GM12878 (cell line): Measurements from ENCODE around the gene SORL1. TPM values are rescaled to one million over a fixed set of nuclear protein-coding genes. Genes with fewer than 3 reads are reported as not detected.
A peak's percentile ranks its signal among the peaks of the same experiment; 100 is the strongest.

Experiments used
- ATAC-seq: fragments of 200-7000 bp; cut with Tn5 transposase; 3 replicates; pipeline ENCODE4 v1.9.1; 2020; ENCODE audit warnings: mild to moderate bottlenecking, moderate library complexity
- BruUV-seq: library from RNA; stranded (reverse); fragments of 400-500 nt; replicated peaks from 2 replicates; lab custom pipeline; 2021; lab: Mats Ljungman, UMichigan
- CTCF ChIA-PET: fragments of 300-600 bp; sonication (Branson Sonifier 250); formaldehyde crosslinking; extraction: SDS; loops from one replicate; lab custom pipeline; 2021; ENCODE audit warnings: inconsistent platforms; lab: Yijun Ruan, JAX
- POLR2A ChIA-PET: fragments of 350-600 bp; formaldehyde crosslinking; extraction: SDS; loops from one replicate; lab custom pipeline; 2021; ENCODE audit warnings: inconsistent platforms; lab: Charles Lee
- RAD21 ChIA-PET: fragments of 300-600 bp; sonication (Branson Sonifier 250); formaldehyde crosslinking; loops from one replicate; lab custom pipeline; 2023; ENCODE audit warnings: antibody characterized with exemption; ENCODE audit not compliant: unreplicated experiment; lab: Charles Lee
- SMC1A ChIA-PET: fragments of 300-600 bp; sonication (Branson Sonifier 250); formaldehyde crosslinking; loops from one replicate; lab custom pipeline; 2023; ENCODE audit not compliant: unreplicated experiment, uncharacterized antibody; lab: Charles Lee
- DNase-seq: peaks from one replicate; pipeline ENCODE4 v3.0.0-alpha.2; 2011; ENCODE audit warnings: low read depth, low spot score
- FAIRE-seq: peaks from 3 replicates; lab custom pipeline; 2011; peaks lifted over from hg19 to GRCh38; lab: Jason Lieb, UNC
- H2AFZ ChIP-seq: 2 replicates; pipeline ENCODE4 v1.6.0; 2011; ENCODE audit warnings: low read depth, low read length, control low read depth; ENCODE audit not compliant: control insufficient read depth
- H3K27ac ChIP-seq: 2 replicates; pipeline ENCODE4 v1.5.1; 2011; ENCODE audit warnings: control low read depth; ENCODE audit not compliant: control insufficient read depth, insufficient read depth
- H3K27me3 ChIP-seq, 2 experiments: replicated peaks in 1 of 2; 2 replicates each; pipeline versions ENCODE4 v1.6.0 to v1.6.1; 2011; ENCODE audit warnings: low read length in 1 of 2; ENCODE audit not compliant: control insufficient read depth in 2 of 2, insufficient read depth in 2 of 2
- H3K36me3 ChIP-seq, 2 experiments: 2 replicates each; pipeline ENCODE4 v1.5.1; 2011; ENCODE audit warnings: low read length in 1 of 2; ENCODE audit not compliant: control insufficient read depth in 2 of 2, insufficient read depth in 2 of 2
- H3K4me1 ChIP-seq: 2 replicates; pipeline ENCODE4 v1.6.1; 2011; ENCODE audit warnings: mild to moderate bottlenecking, low read length, moderate library complexity, mixed read lengths; ENCODE audit not compliant: control insufficient read depth, insufficient read depth
- H3K4me2 ChIP-seq: 2 replicates; pipeline ENCODE4 v1.6.0; 2011; ENCODE audit warnings: control low read depth; ENCODE audit not compliant: control insufficient read depth, insufficient read depth
- H3K4me3 ChIP-seq: fragments of 200-600 bp; sonication (generic); 2 replicates; pipeline ENCODE4 v1.5.1; 2016
- H3K79me2 ChIP-seq: 2 replicates; pipeline ENCODE4 v1.6.0; 2011; ENCODE audit warnings: low read length; ENCODE audit not compliant: control insufficient read depth, insufficient read depth
- H3K9ac ChIP-seq: 2 replicates; pipeline ENCODE4 v1.8.0; 2011; ENCODE audit warnings: low read length, control low read depth, mixed read lengths; ENCODE audit not compliant: control insufficient read depth, insufficient read depth
- H3K9me3 ChIP-seq: replicated peaks from 3 replicates; pipeline ENCODE4 v1.5.1; 2011; ENCODE audit warnings: mild to moderate bottlenecking, low read length; ENCODE audit not compliant: control insufficient read depth, insufficient read depth
- H4K20me1 ChIP-seq: 2 replicates; pipeline ENCODE4 v1.6.0; 2011; ENCODE audit not compliant: control insufficient read depth, insufficient read depth
- ATF3 ChIP-seq: IDR thresholded peaks from 2 replicates; pipeline ENCODE4 v1.6.1; 2011; ENCODE audit warnings: low read depth, mild to moderate bottlenecking, low read length, moderate library complexity, borderline replicate concordance; ENCODE audit errors: extremely low read depth
- BACH1 ChIP-seq: fragments of 450-650 bp; IDR thresholded peaks from 2 replicates; pipeline ENCODE4 v1.6.1; 2017; ENCODE audit warnings: mild to moderate bottlenecking, borderline replicate concordance
- BCL3 ChIP-seq: IDR thresholded peaks from 2 replicates; pipeline ENCODE4 v1.6.1; 2011; ENCODE audit warnings: borderline replicate concordance, low read depth, mild to moderate bottlenecking, moderate library complexity, low read length; ENCODE audit not compliant: insufficient read depth, poor library complexity, severe bottlenecking
- CBFB ChIP-seq: IDR thresholded peaks from 2 replicates; pipeline ENCODE4 v1.6.1; 2016; ENCODE audit warnings: antibody characterized with exemption, low read depth
- CHD1 ChIP-seq: IDR thresholded peaks from 2 replicates; pipeline ENCODE4 v1.6.1; 2012; ENCODE audit warnings: low read depth, low read length, improper control_type of control experiment
- CREM ChIP-seq: IDR thresholded peaks from 2 replicates; pipeline ENCODE4 v1.6.1; 2014; ENCODE audit warnings: antibody characterized with exemption, low read depth
- ETV6 ChIP-seq, 2 experiments: fragments of 450-650 bp in 1 of 2; IDR thresholded peaks in 1 of 2; conservative IDR thresholded peaks in 1 of 2; 2 replicates each; pipeline ENCODE4 v1.6.1; 2014; ENCODE audit warnings: antibody characterized with exemption in 1 of 2, borderline replicate concordance in 1 of 2, low read depth in 1 of 2, mild to moderate bottlenecking in 1 of 2, moderate library complexity in 1 of 2
- MLLT1 ChIP-seq: fragments of 450-650 bp; IDR thresholded peaks from 2 replicates; pipeline ENCODE4 v1.6.1; 2016; ENCODE audit warnings: mild to moderate bottlenecking
- SIX5 ChIP-seq: IDR thresholded peaks from 2 replicates; pipeline ENCODE4 v1.6.1; 2011; ENCODE audit warnings: mild to moderate bottlenecking, low read depth, low read length, moderate library complexity; ENCODE audit not compliant: severe bottlenecking
- TAF1 ChIP-seq: IDR thresholded peaks from 2 replicates; pipeline ENCODE4 v1.6.1; 2011; ENCODE audit warnings: mild to moderate bottlenecking, low read depth, low read length, borderline replicate concordance
- TCF3 ChIP-seq: IDR thresholded peaks from 2 replicates; pipeline ENCODE4 v1.6.1; 2012; ENCODE audit warnings: low read depth, mild to moderate bottlenecking, low read length, borderline replicate concordance; ENCODE audit not compliant: insufficient read depth
- ZNF207 ChIP-seq: fragments of 450-650 bp; IDR thresholded peaks from 2 replicates; pipeline ENCODE4 v1.6.1; 2014; ENCODE audit warnings: antibody characterized with exemption, mild to moderate bottlenecking, borderline replicate concordance
- ZNF687 ChIP-seq: fragments of 450-650 bp; IDR thresholded peaks from 2 replicates; pipeline ENCODE4 v1.6.1; 2017; ENCODE audit warnings: mild to moderate bottlenecking, moderate library complexity
- WGBS: methylation state at CpG from one replicate; pipeline ENCODE4 v1.1.6; 2016; ENCODE audit warnings: low lambda C conversion rate; ENCODE audit not compliant: insufficient replicate concordance, insufficient coverage; ENCODE audit errors: missing lambda C conversion rate; 5-methylcytosine and 5-hydroxymethylcytosine counted together
- in situ Hi-C: fragments of 300-500 bp; cut with MboI; formaldehyde crosslinking; loops from 9 replicates; pipeline ENCODE4 v1.14.3; 2018; ENCODE audit warnings: mixed read lengths
- intact Hi-C: fragments of 100-400 bp; cut with micrococcal nuclease; formaldehyde crosslinking; loops from one replicate; pipeline ENCODE4 v1.14.2; 2022; ENCODE audit not compliant: unreplicated experiment
- polyA plus RNA-seq, 11 experiments: library from polyadenylated mRNA; depleted of rRNA in 4 of 11; unstranded in 6 of 11; stranded (reverse) in 5 of 11; fragments of >200 nt; fragmentation: Nextera tagmentation in 4 of 11; fragmentation: Illumina TruSeq in 1 of 11; extraction: Ambion mirVana in 4 of 11; extraction: Trizol in 1 of 11; gene quantifications; 1 replicate in 1 of 11; 2 replicates in 10 of 11; pipeline versions ENCODE4 v1.2.1 to v1.2.3, GENCODE V29; 2011 to 2016; ENCODE audit warnings: inconsistent platforms in 2 of 11, missing spikeins in 2 of 11, low read depth in 1 of 11
- total RNA-seq, 4 experiments: library from RNA; depleted of rRNA in 3 of 4; stranded (reverse); fragments of >200 nt in 3 of 4; fragmentation: Illumina TruSeq in 1 of 4; extraction: Trizol in 1 of 4; gene quantifications; 2 replicates each; pipeline versions ENCODE4 v1.2.1 to v1.2.3, GENCODE V29; 2013 to 2021

Gene SORL1
- total and polyA plus RNA-seq, 10 of the 15 experiments (the other 5 are each of a cell fraction or from before 2014, with no cell fraction given), result 20.2 to 107 (median 59.9) TPM

GRCh38 chr11:121451178-121451985 lies 732 bp upstream of the SORL1 start:
- Histone ChIP-seq H3K4me2 (peak overlapping the region; percentile 94), H2AFZ (peak overlapping the region; percentile 25), H3K79me2 (peaks cover 76% of the 10 kb centered on the region), H4K20me1 (no peaks in the 10 kb centered on the region), H3K36me3 (no peaks in the 10 kb centered on the region), H3K9ac (peak overlapping the region; percentile 81), H3K27me3 (no peaks in the 10 kb centered on the region), H3K4me1 (peaks cover 57% of the 10 kb centered on the region), H3K27ac (peak overlapping the region; percentile 76), H3K9me3 (no peaks in the 10 kb centered on the region), H3K4me3 (peak overlapping the region; percentile 77)
- RAD21 ChIA-PET, result interaction anchor here (0.9 to 12.7 kb wide), 23 partner anchors 13 to 215 kb away, joined by 3 to 232 read pairs (median 6); no protein-coding TSS in a partner anchor
- CTCF ChIA-PET, result interaction anchor here (0.7 to 6.6 kb wide), 28 partner anchors 10 to 205 kb away, joined by 3 to 50 read pairs (median 5); no protein-coding TSS in a partner anchor
- DNase-seq (no peak), ATAC-seq (peak; percentile 8), FAIRE-seq (no peak)
- in situ Hi-C loops, result loop anchor here (25.0 kb wide), 1 partner anchor 1611 kb away; the partner anchor contains the start of gene HSPA8
- SMC1A ChIA-PET, result interaction anchor here (0.7 to 14.0 kb wide), 19 partner anchors 9 to 140 kb away, joined by 3 to 266 read pairs (median 6); no protein-coding TSS in a partner anchor
- 22% methylated on average over 22 of the region's 22 CpGs for WGBS
- BruUV-seq, result no TSS peak
- POLR2A ChIA-PET, result interaction anchor here (0.8 to 4.9 kb wide), 14 partner anchors 8 to 126 kb away, joined by 3 to 86 read pairs (median 4); no protein-coding TSS in a partner anchor
- intact Hi-C loops, result loop anchor here (5.0 kb wide), 2 partner anchors 34 to 114 kb away; no protein-coding TSS in a partner anchor
- 0 out of 2 replicates have a peak, but pooled peaks have one; percentile 39 for TF ChIP-seq CBFB
- TF ChIP-seq BCL3, result peak; percentile 90
- TF ChIP-seq BACH1, result 0 out of 2 replicates have a peak, but pooled peaks have one; percentile 22
- TF ChIP-seq ZNF687, result peak; percentile 24
- TF ChIP-seq SIX5, result no peak
- TF ChIP-seq CHD1, result no peak
- peak; percentile 42; the same call in 1 of the 2 replicates for TF ChIP-seq ZNF207
- TF ChIP-seq TCF3, result peak; percentile 23; the same call in 1 of the 2 replicates
- peak; percentile 32; the same call in 1 of the 2 replicates for TF ChIP-seq MLLT1
- no peak for TF ChIP-seq CREM
- no peak for TF ChIP-seq ATF3
- no peak for TF ChIP-seq ETV6 (conservative IDR thresholded peaks at IDR 0.05 in 1 of 2, IDR thresholded peaks at IDR 0.05 in 1 of 2; ENCODE audit: borderline replicate concordance in 1 of 2, low read depth in 1 of 2)
- 0 out of 2 replicates have a peak, but pooled peaks have one; percentile 11 for TF ChIP-seq TAF1
